Measurements from ENCODE around the gene SPAG6.

SPAG6 gene

GRCh38 chr10:22335173-22335933 lies 9.9 kb upstream of the SPAG6 start:
- ChIA-PET CTCF (interaction anchor here (0.6 kb wide), 1 partner anchor 414 kb away, joined by 3 read pairs; no protein-coding TSS in a partner anchor), POLR2A (ENCODE audit: low non-redundant PET) (no interaction called here)
- no peak for TF ChIP-seq CTCF (conservative IDR thresholded peaks at IDR 0.05; ENCODE audit: low read depth)
- no peak for DNase-seq (ENCODE audit: low spot score)
- H3K27ac ChIP-seq: no peak overlapping the region

GRCh38 chr10:22338185-22338900 lies 7.0 kb upstream of the SPAG6 start:
- no peak for DNase-seq (ENCODE audit: low spot score)

GRCh38 chr10:22338931-22339330 lies 6.4 kb upstream of the SPAG6 start:
- no peak for DNase-seq (ENCODE audit: low spot score)
- POLR2A ChIA-PET (ENCODE audit: low non-redundant PET): no interaction called here
- no peak overlapping the region for H3K27ac ChIP-seq
- CTCF ChIA-PET: interaction anchor here (0.9 to 1.4 kb wide), 3 partner anchors 14 to 250 kb away, joined by 3 to 5 read pairs (median 5); no protein-coding TSS in a partner anchor
- no peak for TF ChIP-seq CTCF (conservative IDR thresholded peaks at IDR 0.05; ENCODE audit: low read depth)

More at GRCh38 chr10:22338185-22338900, 7.0 kb upstream of the SPAG6 start:
- POLR2A ChIA-PET (ENCODE audit: low non-redundant PET): no interaction called here
- no peak for TF ChIP-seq CTCF (conservative IDR thresholded peaks at IDR 0.05; ENCODE audit: low read depth)
- CTCF ChIA-PET: interaction anchor here (0.9 to 1.4 kb wide), 3 partner anchors 13 to 251 kb away, joined by 3 to 5 read pairs (median 5); no protein-coding TSS in a partner anchor
- H3K27ac ChIP-seq: no peak overlapping the region

- no peak for TF ChIP-seq CTCF (conservative IDR thresholded peaks at IDR 0.05; ENCODE audit: low read depth)
- H3K27ac ChIP-seq: peak overlapping the region; percentile 81
- ChIA-PET POLR2A (ENCODE audit: low non-redundant PET) (interaction anchor here (0.9 kb wide), 1 partner anchor 337 kb away, joined by 3 read pairs; no protein-coding TSS in a partner anchor), CTCF (interaction anchor here (0.7 kb wide), 2 partner anchors 85 to 152 kb away, joined by 3 to 4 read pairs; no protein-coding TSS in a partner anchor)
- DNase-seq (ENCODE audit: low spot score): no peak
Measured at GRCh38 chr10:22339761-22340328, 5.5 kb upstream of the SPAG6 start.

- H3K27ac ChIP-seq: peak overlapping the region; percentile 81
- ChIA-PET POLR2A (ENCODE audit: low non-redundant PET) (interaction anchor here (0.9 kb wide), 1 partner anchor 338 kb away, joined by 3 read pairs; no protein-coding TSS in a partner anchor), CTCF (interaction anchor here (0.6 to 0.7 kb wide), 2 partner anchors 152 to 250 kb away, joined by 3 read pairs; no protein-coding TSS in a partner anchor)
- TF ChIP-seq CTCF (conservative IDR thresholded peaks at IDR 0.05; ENCODE audit: low read depth): no peak
- peak; percentile 62 for DNase-seq (ENCODE audit: low spot score)
Measured at GRCh38 chr10:22340329-22341189, 4.7 kb upstream of the SPAG6 start.

Data from RWPE1 (cell line).